Mesenteric fat pad (tissue), 1 donor: Measurements from ENCODE around the gene KNCN. TPM values are rescaled to one million over a fixed set of nuclear protein-coding genes. Genes with fewer than 3 reads are reported as not detected.
A peak's percentile ranks its signal among the peaks of the same experiment; 100 is the strongest.

Source experiments
- DNase-seq: peaks from one replicate; pipeline ENCODE4 v3.0.0-alpha.2; 2020; ENCODE audit warnings: low spot score
- total RNA-seq: library from RNA; stranded (reverse); fragmentation: NEBNext Ultra II Directional; extraction: Animal tissue kit (Norgen Biotek cat#: 25700); gene quantifications from one replicate; pipeline ENCODE4 v1.2.1, GENCODE V29; 2021
- donor health status: DM: yes; HTN: yes; CAD: no.

The KNCN gene
- total RNA-seq, 1 donor from 2014 or later, result not detected

DNA sequence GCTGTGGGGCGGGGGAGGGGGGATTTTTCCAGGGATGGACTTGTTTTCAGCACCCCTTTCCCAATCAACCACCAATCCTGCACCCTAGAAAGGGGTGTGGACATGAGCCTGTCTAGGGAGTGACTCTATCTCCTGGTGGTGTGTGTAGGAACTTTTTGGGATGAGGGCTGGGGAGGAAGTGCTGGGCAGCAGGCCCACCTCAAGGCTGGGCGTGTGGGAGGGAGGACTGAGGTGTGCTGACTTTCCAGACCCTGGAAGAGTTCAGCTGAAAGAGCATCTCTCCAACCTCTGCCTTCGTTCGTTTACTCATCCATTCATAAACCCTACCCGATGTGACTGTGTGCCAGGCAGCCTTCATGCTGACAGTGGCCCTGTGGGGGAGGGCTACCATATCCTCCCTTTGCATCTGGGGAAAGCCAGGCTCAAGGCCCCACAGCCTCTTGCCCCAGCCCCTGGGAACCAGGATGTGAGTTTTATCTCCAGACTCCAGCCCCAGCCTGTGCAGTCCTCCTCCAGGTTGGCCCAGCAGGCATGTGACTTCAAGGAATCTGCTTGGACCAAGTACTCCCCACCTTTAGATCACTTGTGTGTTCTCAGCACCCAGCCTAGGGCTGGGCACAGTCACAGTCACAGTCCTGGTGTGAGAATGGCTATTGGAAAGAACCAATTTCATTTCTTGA lies 6.7 kb downstream of the KNCN start:
- DNase-seq, result no peak

DNA sequence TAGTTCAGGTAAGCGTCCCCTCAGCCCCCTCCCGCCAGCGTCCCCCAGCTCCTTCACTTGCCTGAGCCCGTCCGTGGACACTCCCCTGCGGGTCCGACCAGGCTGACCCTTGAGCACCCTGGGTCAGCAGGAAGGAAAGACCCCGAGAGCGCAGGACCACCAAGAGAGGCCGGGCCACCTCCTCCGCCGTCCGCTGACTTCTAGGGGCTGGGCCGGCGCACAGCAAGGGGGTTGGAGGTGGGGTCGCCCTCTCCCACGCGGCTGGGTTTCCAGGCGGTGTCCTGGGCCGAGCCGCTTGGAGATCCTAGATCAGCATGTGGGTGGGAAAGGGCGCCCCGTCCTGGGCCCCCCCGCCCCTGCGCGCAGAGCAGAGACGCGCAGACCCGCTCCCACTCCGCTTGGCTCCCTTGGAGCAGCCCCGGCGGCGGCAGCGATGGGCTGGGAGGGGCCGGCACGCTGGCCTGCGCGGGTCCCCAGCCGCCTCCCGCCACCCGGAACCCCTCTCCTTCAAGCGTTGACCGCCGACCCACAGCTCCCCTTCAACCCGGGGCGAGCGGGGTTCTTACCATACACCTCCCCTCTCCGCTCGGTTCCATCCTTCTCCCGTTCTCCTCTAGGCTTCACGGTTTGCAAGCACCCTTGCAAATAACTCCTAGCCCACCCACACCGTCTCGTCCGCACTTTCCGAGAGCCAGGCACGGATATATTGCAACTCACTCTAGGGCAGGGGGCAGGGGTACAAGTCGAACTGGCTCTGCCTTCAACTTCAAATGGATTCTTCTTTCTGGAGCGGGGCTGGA lies 7.5 kb downstream of the KNCN start:
- DNase-seq, result no peak

DNA sequence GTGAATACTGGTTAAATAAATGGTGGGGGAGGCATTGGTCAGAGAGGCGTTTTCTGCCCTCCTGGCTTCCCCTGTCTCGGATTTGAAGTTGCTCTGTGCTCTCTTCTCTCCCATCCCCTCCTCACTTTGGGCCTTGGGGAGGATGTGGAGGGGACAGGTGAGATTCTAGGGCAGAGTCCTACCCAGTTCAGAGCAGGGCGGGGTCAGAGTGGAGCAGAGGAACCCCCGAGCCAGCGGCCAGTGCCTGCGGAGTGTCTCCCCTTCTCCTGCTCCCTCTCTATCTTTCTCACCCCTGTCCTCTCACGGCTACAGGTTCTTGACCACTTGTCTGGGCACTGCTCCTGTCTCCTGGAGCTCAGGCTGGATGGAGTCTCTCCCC lies 8.1 kb downstream of the KNCN start:
- DNase-seq, result no peak

DNA sequence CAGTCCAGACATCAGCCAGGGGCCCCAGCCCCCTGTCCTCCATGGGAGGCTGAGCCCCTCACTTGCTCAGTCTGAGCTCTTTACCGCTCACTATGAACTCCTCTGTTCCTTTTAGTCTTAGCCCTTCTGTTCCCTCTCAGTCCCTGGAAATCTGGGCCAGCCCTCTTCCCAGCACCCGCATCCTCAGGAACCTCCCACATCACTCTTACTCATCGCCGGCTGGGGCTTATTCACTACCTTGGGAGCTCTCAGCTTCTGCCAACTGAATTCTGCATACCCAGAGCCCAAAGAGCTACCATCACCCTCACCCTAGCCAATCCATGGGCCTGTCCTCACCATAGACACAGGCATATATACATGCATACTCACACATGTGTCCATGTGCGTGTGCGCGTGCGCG lies 11.5 kb downstream of the KNCN start:
- DNase-seq, result no peak

DNA sequence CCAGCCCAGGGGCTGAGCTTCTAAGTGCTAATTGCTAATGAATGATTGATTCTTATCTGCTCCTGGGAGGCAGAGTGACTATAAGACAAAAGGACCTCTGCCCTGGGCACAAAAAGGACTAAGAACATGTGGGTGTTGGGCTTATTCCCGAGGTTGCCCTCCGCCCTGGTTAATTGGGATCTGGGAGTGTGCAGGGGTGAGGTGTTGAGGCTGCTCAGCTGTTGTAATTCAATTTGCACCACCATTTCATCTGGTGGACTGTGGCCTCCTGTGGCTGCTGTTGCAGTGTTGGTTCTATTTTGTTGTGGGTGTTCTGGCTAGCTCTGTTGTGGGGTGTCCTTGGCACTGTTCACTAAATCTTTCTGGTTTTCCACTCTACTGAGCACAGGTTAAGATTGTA lies 13.3 kb downstream of the KNCN start:
- no peak for DNase-seq

DNA sequence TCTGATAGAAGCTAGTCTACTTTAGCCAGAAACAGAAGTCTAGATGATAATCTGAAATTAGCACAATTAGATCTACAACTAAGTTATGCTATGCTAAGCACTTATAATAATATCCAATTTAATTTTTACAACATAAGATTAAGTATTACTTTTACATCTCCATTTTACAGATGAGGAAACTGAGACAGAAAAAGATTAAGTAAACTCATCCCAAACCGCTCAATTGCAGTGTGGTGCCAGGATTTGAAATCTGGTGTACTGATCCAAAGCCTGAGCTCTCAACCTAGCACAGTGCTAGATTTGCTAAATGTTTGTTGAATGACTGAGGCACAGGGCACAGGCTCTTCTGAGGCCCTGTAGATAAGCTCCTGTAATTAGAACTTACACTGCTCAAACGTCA lies 13.8 kb downstream of the KNCN start:
- DNase-seq, result no peak

DNA sequence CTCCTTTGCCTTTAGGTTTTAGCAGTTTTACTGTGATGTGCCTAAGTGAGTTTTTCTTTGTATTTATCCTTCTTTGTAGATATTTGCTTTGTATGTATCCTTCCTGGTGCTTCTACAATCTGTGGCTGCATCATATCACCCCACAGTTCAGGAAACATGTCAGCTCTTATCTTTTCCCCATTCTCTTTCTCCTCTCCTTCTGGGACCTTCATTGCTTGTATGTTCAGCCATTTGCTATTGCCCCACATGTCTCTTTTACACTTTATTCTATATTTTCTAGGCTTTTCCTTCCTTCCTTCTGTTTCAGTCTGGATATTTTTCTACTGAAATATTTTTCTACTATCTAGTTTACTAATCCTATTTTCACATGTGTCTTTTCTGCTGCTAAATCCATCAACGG lies 14.9 kb downstream of the KNCN start:
- no peak for DNase-seq

DNA sequence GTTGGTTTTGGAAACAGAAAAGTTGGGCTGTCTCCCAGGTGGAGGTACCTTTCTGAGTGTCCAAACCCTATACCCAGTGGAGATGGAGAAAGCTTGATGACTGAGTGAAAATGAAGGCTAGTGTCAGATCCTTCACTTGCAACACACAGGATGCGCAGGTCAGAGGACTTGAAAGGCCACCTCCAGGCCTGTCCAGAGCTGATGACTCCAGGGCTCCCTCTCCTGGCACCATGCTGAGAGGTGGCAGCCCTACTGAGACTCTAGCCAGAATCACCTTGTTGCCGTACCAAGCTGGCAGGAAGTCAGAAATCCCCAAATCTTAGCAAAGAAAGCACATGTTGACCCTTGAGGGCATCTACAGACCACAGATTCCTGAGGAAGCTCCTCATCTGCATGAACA lies 16.4 kb downstream of the KNCN start:
- no peak for DNase-seq

DNA sequence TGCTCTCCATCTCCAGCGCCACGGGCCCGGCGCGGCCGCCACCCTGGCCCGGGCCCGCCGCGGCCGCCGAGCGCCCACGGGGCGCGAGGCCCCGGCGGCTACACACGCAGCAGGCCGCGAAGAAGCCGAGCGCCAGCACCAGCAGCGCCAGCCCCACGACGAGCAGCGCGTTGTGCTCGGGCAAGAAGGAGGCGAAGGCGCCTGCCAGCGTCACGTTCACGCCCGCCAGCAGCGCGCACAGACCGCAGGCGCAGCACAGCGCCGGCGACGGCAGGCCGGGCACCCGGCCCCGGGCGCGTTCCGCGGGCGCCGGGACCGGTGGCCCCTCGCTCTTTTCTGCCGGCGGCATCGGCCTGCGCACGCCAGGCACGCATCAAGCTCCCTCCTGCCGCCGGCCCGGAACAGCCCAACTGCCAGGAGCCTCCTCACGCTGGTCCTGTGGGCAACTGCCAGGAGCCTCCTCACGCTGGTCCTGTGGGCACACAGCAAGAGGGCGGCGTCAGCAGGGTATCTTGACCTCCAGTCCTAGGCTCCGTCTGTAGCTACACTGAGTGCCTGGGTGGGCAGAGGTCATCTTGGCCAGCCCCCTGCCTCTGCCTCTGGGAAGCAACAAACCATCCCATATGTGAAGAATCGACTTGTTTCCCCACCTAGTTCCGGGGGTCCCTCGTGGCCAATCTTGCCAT lies 18.1 kb downstream of the KNCN start:
- DNase-seq, result no peak

DNA sequence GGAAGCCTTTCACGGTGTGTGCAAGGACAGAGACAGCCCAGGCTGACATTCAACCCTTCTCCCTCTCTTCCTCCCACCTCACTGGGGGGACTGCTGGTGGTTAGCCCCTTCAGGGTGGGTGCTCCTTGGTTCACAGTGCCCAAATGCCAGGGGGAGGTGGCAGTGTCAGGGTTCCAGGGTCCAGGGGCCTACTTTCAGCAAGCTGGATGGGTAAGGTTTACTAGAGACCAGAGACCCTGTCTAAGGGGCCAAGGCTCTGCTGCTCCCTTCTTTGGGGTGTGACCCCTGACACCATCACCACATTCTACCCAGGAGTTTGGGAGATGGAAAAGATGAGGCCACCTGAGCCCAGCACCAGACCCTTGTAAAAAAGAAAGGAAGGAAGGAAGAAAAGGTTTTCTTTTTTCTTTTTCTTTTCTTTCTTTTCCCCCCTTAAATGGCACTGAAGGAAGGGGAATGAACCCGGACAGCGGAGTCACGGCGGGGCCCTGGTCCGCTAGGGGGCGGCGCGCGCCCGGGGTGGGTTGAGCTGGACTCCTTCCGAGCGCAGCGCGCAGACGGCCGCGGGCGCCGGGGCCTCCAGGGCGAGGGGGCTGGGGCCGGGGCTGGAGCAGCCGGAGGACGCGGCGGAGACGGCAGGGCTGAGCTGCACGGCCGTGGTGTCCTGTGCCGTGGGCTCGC lies 18.8 kb downstream of the KNCN start:
- DNase-seq, result peak; percentile 93

DNA sequence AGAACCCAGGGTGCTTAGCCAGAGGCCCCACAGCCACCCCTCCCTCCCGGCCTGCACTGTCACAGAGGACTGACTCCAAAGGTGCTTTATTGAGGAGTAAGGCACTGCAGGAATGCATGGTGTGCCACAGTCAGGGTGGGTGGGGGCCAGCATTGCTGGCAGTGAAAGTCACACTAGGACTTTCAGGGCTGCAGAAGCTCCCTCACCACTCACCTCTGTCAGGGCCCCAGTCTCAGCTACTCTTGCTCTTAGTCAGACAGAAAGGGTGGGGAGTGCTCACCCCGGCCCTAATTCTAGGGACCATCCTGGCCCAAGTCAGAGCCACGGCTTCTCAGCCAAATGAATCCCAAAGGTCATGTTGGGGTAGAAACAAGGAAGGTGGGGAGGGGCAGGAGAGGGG lies 19.4 kb downstream of the KNCN start:
- DNase-seq, result no peak

DNA sequence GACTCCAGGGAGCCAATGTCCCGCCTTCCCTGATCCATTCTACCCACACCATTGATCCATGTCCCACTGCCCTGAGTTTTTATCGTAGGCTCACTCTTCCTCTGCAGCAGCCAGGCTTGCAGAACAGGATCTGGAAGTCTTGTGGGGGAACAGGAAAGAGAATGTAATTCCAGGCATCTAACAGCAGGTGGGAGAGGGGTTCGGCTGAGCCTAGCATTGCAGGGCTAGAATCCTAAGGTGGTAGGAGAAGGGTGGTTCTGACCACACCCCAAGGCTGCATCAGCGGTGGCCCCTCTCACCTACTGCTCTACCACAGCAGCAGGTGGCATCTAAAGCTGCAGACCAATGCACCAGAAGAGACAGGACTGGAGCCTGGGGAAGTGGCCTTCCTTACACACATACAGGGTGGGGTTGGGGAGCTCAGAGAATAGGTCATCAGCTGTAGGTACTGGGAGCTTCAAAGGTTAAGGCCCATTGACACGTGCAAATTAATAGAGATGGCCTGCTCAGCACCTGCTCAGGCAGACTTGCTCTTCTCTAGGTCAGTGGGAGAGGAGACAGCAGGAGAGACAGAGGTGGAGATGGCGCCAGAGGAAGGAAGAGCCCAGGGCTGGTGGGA lies 20.5 kb downstream of the KNCN start:
- no peak for DNase-seq

DNA sequence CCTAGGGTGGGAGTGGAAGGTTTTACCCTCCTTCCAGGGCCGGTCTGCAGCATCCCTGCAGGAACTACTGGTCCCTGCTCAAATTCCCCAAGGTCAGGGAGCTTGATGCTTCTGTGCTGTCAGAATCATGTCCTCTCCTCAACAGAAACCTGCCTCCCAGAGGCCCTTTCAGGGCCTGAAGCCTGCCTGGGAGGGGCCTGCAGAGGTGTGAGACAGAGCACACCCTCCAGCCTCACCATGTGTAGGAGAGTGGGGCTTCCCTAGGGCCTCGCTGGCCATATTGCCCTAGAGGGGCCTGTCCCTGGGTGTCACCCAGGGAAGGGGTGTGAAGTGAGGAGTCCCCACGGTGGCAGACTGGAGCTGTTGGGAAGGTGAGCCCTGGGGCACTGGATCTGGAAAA lies 21.1 kb downstream of the KNCN start:
- DNase-seq, result no peak

DNA sequence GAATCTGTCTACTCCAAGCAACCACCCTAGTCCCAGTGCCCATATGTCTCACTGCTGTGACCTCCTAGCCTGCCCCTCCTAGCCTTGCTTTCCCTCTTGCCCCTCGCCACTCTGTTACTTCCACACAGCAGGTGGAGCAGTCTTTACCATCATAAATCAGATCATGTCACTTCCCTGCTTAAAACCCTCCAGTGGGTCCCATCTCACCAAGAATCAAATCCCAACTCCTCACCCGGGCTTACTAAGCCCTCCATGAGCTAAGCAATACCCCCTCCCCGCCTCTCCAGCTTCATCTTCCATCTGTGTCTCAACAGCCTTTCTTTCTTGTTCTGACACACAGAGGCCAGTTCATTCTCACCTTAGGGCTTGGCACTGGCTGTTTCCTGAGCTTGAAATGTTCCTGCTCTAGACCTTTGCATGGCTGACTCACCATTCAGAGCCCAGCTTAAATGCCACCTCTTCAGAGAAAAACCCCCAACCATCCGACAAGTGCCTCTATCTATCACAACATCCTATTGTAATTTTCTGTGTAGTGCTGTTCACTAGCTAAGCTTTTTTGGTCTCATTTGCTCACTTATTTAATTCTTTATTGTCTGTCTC lies 22.3 kb downstream of the KNCN start:
- no peak for DNase-seq

DNA sequence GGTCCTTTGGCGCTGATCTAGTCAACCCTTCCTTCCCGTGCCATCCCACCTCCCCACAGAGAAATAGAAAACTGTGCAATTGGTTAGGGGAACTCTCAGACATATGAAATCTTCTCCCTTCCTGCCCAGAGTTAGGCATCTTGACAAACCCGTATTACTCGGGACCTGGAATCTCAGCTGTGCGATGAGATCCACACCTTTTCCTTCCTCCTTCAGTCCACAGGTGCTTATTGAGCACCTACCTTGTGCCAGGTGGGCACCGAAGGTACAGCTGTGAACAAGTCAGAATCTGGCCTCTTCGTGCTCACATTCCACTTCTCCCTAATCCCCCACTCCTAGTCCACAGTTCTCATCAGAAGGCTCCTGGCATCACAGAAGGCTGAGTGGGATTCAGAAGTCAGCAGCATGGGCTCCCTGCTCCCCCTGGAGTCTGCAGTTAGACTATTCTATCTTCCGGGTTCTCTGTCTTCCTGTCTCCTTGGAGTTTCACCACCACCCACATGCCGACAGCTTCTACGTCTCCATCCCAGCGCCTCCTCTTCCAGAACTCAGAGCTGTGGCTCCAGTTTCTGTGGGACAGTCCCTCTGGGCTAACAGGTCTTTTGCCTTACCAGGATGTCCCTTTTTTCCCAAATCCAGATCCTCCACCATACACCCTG lies 23.0 kb downstream of the KNCN start:
- DNase-seq, result no peak

DNA sequence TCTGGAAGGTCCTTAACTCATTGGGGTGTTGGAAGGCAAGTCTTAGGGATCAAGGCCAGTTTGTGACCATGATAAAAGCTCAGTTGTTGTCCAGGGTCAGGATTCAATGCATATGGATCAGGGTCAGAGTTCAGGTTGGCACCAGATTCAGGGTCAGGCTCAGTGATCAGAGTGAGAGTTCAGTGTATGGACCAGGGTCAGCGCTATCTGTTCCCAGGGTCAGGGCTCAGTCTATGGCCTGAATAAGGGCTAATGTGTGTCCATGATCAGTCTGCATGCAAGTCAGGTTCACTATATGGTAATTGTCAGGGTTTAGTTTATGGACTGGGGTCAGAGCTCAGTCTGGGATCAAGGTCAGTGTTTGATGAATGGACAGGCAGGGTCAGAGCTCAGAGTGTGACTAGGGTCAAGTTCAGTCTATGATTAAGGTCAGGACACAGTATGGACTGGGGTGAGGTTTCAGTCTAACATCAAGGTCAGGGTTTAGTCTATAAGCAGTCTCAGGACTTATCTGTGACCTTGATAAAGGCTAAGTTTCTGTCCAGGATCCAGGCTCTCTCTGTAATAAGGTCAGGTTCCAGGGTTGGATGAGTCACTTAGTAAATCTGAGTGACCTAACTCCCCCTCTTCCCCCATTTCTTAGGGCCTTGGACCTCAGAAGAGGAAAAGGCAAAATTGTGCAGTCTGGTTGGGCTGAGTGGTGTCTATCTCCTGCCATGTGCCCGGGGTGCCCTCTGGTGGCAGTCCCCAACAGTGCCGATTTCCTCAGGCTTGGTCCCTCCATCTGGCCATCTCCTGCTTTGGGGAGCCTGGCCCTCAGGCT lies 23.8 kb downstream of the KNCN start:
- no peak for DNase-seq

DNA sequence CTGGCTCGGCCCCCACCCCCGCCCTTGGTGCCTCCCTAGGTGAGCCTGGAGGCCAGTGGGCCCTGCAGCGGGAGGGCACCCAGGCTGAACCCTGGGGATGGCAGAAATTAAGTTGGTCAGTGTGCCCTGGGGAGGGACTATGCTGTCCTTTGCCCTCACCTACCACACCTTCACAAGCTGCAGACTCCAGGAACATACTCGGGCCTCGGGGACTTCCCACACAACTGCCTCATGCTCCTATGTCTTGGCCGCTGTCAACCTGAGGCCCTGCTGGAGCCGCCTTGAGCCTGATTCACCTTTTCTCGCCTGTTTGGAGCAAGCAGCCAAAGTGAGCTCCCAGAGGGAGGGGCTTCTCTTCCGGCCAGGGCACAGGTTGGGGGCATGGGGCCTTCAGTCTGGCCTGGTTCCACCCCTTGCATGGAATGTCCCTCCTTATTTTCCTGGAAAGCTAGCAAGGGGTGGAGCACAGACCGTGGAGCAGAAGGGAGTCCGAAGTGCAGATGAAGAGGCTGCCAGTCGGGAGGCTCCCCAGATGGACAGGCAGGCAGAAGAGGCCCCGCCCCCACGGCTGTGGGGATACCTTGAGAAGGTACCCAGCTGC lies 24.7 kb downstream of the KNCN start:
- no peak for DNase-seq

DNA sequence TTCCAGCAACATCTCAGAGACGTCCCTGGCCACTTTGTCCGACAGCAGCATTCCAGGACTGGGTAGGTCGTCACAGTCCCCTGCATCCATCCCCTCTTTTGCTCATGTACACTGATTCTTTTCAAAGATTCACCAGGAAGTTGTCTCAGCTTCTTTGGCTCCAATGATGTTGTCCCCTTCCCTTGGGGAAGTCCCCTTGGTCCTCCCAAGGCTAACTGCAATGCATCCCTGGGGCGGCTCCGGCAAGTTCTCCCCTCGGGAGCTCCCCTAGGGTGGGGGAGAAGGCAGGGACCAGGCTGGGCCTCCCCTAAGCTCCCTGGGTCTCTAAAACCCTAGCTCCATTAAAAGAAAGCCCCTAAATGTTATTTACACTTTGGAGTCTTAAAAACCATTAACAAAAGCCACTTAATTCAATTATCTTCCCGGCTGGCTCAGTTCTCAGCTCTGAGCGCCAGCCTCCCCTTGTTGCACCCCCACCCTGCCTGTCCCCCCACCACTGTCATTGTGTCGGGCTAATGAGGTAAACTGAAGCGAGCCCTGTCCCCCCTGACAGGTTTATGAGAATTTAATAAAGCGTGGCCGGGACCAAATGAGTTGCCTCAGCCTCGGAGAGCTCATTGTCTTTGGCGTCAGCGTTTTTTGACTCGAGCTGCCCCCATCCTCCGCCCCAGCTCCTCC lies 25.3 kb downstream of the KNCN start:
- DNase-seq, result no peak
